Mucosa of stomach (tissue), 1 donor: ENCODE results near the gene BPTF.
"Not testable (repeated sequence)": the region's sequence is repeated elsewhere in the genome, so short reads cannot be mapped to it uniquely, and the experiment has no call there.

Experiments used
- H3K27me3 ChIP-seq: one replicate; pipeline ENCODE4 v1.7.0; 2013; ENCODE audit warnings: mild to moderate bottlenecking, low read length; ENCODE audit not compliant: control insufficient read depth, insufficient read depth
- H3K36me3 ChIP-seq: one replicate; pipeline ENCODE4 v1.7.0; 2013; ENCODE audit warnings: low read length; ENCODE audit not compliant: control insufficient read depth, insufficient read depth
- H3K4me1 ChIP-seq: one replicate; pipeline ENCODE4 v1.7.0; 2013; ENCODE audit warnings: mild to moderate bottlenecking, low read length; ENCODE audit not compliant: control insufficient read depth, insufficient read depth
- H3K4me3 ChIP-seq: one replicate; pipeline ENCODE4 v1.7.0; 2013; ENCODE audit warnings: low read length
- H3K9ac ChIP-seq: one replicate; pipeline ENCODE4 v1.7.0; 2013; ENCODE audit warnings: mild to moderate bottlenecking, low read length, moderate library complexity
- H3K9me3 ChIP-seq: one replicate; pipeline ENCODE4 v1.7.0; 2013; ENCODE audit warnings: mild to moderate bottlenecking, low read length, moderate library complexity; ENCODE audit not compliant: control insufficient read depth
- donor health status: Pancreatic carcinoma.

BPTF gene

GRCh38 chr17:67838538-67838937 lies 13.2 kb downstream of the BPTF start:
- Histone ChIP-seq H3K4me3 (no peak overlapping the region), H3K9ac (no peak overlapping the region), H3K9me3 (no peaks in the 10 kb centered on the region), H3K27me3 (no peaks in the 10 kb centered on the region), H3K4me1 (no peaks in the 10 kb centered on the region), H3K36me3 (no peaks in the 10 kb centered on the region)

- Histone ChIP-seq H3K36me3 (no peaks in the 10 kb centered on the region), H3K27me3 (no peaks in the 10 kb centered on the region), H3K4me3 (no peak overlapping the region), H3K4me1 (no peaks in the 10 kb centered on the region), H3K9ac (no peak overlapping the region), H3K9me3 (no peaks in the 10 kb centered on the region)
Observed at GRCh38 chr17:67841992-67842391, 16.7 kb downstream of the BPTF start.

- no peaks in the 10 kb centered on the region for H3K27me3 ChIP-seq
- no peak overlapping the region for H3K9ac ChIP-seq
- no peaks in the 10 kb centered on the region for H3K9me3 ChIP-seq
- no peak overlapping the region for H3K4me3 ChIP-seq
- H3K36me3 ChIP-seq, result no peaks in the 10 kb centered on the region
- H3K4me1 ChIP-seq, result no peaks in the 10 kb centered on the region
Observed at GRCh38 chr17:67842648-67843047, 17.3 kb downstream of the BPTF start.

GRCh38 chr17:67845374-67845773 lies 20.1 kb downstream of the BPTF start:
- Histone ChIP-seq H3K27me3 (no peaks in the 10 kb centered on the region), H3K9me3 (no peaks in the 10 kb centered on the region), H3K9ac (no peak overlapping the region), H3K36me3 (no peaks in the 10 kb centered on the region), H3K4me3 (no peak overlapping the region), H3K4me1 (no peaks in the 10 kb centered on the region)

GRCh38 chr17:67848189-67848588 lies 22.9 kb downstream of the BPTF start:
- not testable (repeated sequence) for H3K4me1 ChIP-seq, H3K36me3 ChIP-seq, H3K4me3 ChIP-seq, H3K9me3 ChIP-seq, H3K27me3 ChIP-seq, H3K9ac ChIP-seq

- H3K4me3 ChIP-seq, H3K4me1 ChIP-seq, H3K9me3 ChIP-seq, H3K36me3 ChIP-seq, H3K9ac ChIP-seq, H3K27me3 ChIP-seq: not testable (repeated sequence)
Observed at GRCh38 chr17:67848846-67849245, 23.5 kb downstream of the BPTF start.

- no peak overlapping the region for H3K4me3 ChIP-seq
- H3K9ac ChIP-seq, result no peak overlapping the region
- no peaks in the 10 kb centered on the region for H3K36me3 ChIP-seq
- no peaks in the 10 kb centered on the region for H3K27me3 ChIP-seq
- H3K4me1 ChIP-seq, result peaks cover 4% of the 10 kb centered on the region
- no peaks in the 10 kb centered on the region for H3K9me3 ChIP-seq
Observed at GRCh38 chr17:67850991-67851631, 25.8 kb downstream of the BPTF start.

- Histone ChIP-seq H3K36me3 (no peaks in the 10 kb centered on the region), H3K27me3 (no peaks in the 10 kb centered on the region), H3K4me3 (no peak overlapping the region), H3K4me1 (peaks cover 4% of the 10 kb centered on the region), H3K9ac (no peak overlapping the region), H3K9me3 (no peaks in the 10 kb centered on the region)
Observed at GRCh38 chr17:67853703-67854102, 28.4 kb downstream of the BPTF start.

GRCh38 chr17:67854378-67854777 lies 29.1 kb downstream of the BPTF start:
- H3K4me1 ChIP-seq, result peaks cover 6% of the 10 kb centered on the region
- no peaks in the 10 kb centered on the region for H3K36me3 ChIP-seq
- H3K9ac ChIP-seq, result no peak overlapping the region
- H3K9me3 ChIP-seq, result no peaks in the 10 kb centered on the region
- no peaks in the 10 kb centered on the region for H3K27me3 ChIP-seq
- H3K4me3 ChIP-seq, result no peak overlapping the region

- Histone ChIP-seq H3K4me1 (peaks cover 6% of the 10 kb centered on the region), H3K4me3 (no peak overlapping the region), H3K27me3 (no peaks in the 10 kb centered on the region), H3K9me3 (no peaks in the 10 kb centered on the region), H3K9ac (no peak overlapping the region), H3K36me3 (no peaks in the 10 kb centered on the region)
Observed at GRCh38 chr17:67855504-67856324, 30.4 kb downstream of the BPTF start.

GRCh38 chr17:67856402-67856801 lies 31.1 kb downstream of the BPTF start:
- H3K36me3 ChIP-seq, H3K9me3 ChIP-seq, H3K4me1 ChIP-seq, H3K4me3 ChIP-seq, H3K27me3 ChIP-seq, H3K9ac ChIP-seq: not testable (repeated sequence)

GRCh38 chr17:67862614-67863217 lies 37.4 kb downstream of the BPTF start:
- peaks cover 3% of the 10 kb centered on the region for H3K4me1 ChIP-seq
- H3K36me3 ChIP-seq, result no peaks in the 10 kb centered on the region
- H3K9ac ChIP-seq, result no peak overlapping the region
- no peaks in the 10 kb centered on the region for H3K9me3 ChIP-seq
- no peaks in the 10 kb centered on the region for H3K27me3 ChIP-seq
- H3K4me3 ChIP-seq, result no peak overlapping the region
